Measurements from ENCODE around the gene NAPA. TPM values are rescaled to one million over a fixed set of nuclear protein-coding genes. Genes with fewer than 3 reads are reported as not detected.

NAPA gene
- total and polyA plus RNA-seq, 10 of the 15 experiments (the other 5 are each of a cell fraction or from before 2014, with no cell fraction given) = 8.2 to 193 (median 102) TPM

DNA sequence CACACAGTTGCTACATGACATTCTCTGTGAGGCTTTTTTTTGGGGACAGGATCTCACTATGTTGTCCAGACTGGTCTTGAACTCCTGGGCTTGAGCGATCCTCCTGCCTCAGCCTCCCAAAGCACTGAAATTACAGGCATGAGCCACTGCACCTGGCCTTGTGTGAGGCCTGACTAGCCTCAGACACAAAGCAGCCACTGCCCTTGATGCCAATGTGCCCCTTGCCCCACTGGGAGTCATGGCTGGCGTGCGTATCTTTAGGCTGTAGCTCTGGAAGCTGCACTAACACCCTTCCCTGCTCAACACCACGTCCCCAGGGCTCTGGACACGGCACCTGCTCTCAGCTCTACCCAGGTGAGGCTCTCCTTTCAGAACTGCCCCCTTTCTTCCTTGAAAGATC, 16.3 kb downstream of the NAPA start:
- H3K9me3 ChIP-seq (replicated peaks; ENCODE audit: control insufficient read depth, insufficient read depth, low read length) = no peaks in the 10 kb centered on the region
- POLR2A ChIA-PET = interaction anchor here (1.2 kb wide), 1 partner anchor 12 kb away, joined by 3 read pairs; no protein-coding TSS in a partner anchor
- peaks cover 27 to 32% of the 10 kb centered on the region in 2 experiments for H3K36me3 ChIP-seq (ENCODE audit: control insufficient read depth in 2 of 2, insufficient read depth in 2 of 2, low read length in 1 of 2)
- no peak overlapping the region for H2AFZ ChIP-seq (ENCODE audit: control insufficient read depth, low read depth, low read length)
- FAIRE-seq = no peak
- WGBS (ENCODE audit: insufficient coverage, insufficient replicate concordance, low lambda C conversion rate, missing lambda C conversion rate) = 85% methylated on average over 5 of the region's 5 CpGs
- no peak overlapping the region for H3K9ac ChIP-seq (ENCODE audit: control insufficient read depth, insufficient read depth, low read length)
- no peaks in the 10 kb centered on the region for H3K27me3 ChIP-seq (replicated peaks in 1 of 2; ENCODE audit: control insufficient read depth in 2 of 2, insufficient read depth in 2 of 2, low read length in 1 of 2)
- no TSS peak for BruUV-seq (replicated peaks)
- in situ Hi-C loops (cut with MboI) (no loop called here), intact Hi-C loops (cut with micrococcal nuclease; ENCODE audit: unreplicated experiment) (no loop called here)
- DNase-seq (ENCODE audit: low read depth, low spot score) = no peak
- no peaks in the 10 kb centered on the region; the same call in 1 of the 2 replicates for H4K20me1 ChIP-seq (ENCODE audit: control insufficient read depth, insufficient read depth)
- ATAC-seq = no peak
- TF ChIP-seq POLR2AphosphoS5 (IDR thresholded peaks at IDR 0.05; ENCODE audit: low read length) (peak; percentile 62; the same call in 1 of the 2 replicates), CREM (IDR thresholded peaks at IDR 0.05; ENCODE audit: low read depth) (no peak)
- H3K79me2 ChIP-seq (ENCODE audit: control insufficient read depth, insufficient read depth, low read length) = no peaks in the 10 kb centered on the region; the same call in 1 of the 2 replicates
- RAD21 ChIA-PET (ENCODE audit: unreplicated experiment) = interaction anchor here (1.4 kb wide), 1 partner anchor 60 kb away, joined by 4 read pairs; no protein-coding TSS in a partner anchor
- no peak overlapping the region for H3K4me3 ChIP-seq
- SMC1A ChIA-PET (ENCODE audit: uncharacterized antibody, unreplicated experiment) = no interaction called here
- CTCF ChIA-PET = no interaction called here
- no peak overlapping the region for H3K27ac ChIP-seq (ENCODE audit: control insufficient read depth, insufficient read depth)
- no peaks in the 10 kb centered on the region for H3K4me1 ChIP-seq (ENCODE audit: control insufficient read depth, insufficient read depth, low read length)
- H3K4me2 ChIP-seq (ENCODE audit: control insufficient read depth, insufficient read depth) = no peak overlapping the region

- no peak overlapping the region for H3K4me3 ChIP-seq
- peaks cover 22 to 33% of the 10 kb centered on the region in 2 experiments for H3K36me3 ChIP-seq (ENCODE audit: control insufficient read depth in 2 of 2, insufficient read depth in 2 of 2, low read length in 1 of 2)
- intact Hi-C loops (cut with micrococcal nuclease; ENCODE audit: unreplicated experiment) (no loop called here), in situ Hi-C loops (cut with MboI) (no loop called here)
- ChIA-PET POLR2A (no interaction called here), SMC1A (ENCODE audit: uncharacterized antibody, unreplicated experiment) (no interaction called here), RAD21 (ENCODE audit: unreplicated experiment) (no interaction called here), CTCF (interaction anchor here (1.0 kb wide), 1 partner anchor 10 kb away, joined by 3 read pairs; no protein-coding TSS in a partner anchor)
- H3K27me3 ChIP-seq (replicated peaks in 1 of 2; ENCODE audit: control insufficient read depth in 2 of 2, insufficient read depth in 2 of 2, low read length in 1 of 2) = no peaks in the 10 kb centered on the region
- 92% methylated on average over 14 of the region's 14 CpGs for WGBS (ENCODE audit: insufficient coverage, insufficient replicate concordance, low lambda C conversion rate, missing lambda C conversion rate)
- no TSS peak for BruUV-seq (replicated peaks)
- no peak overlapping the region for H3K27ac ChIP-seq (ENCODE audit: control insufficient read depth, insufficient read depth)
- FAIRE-seq = no peak
- no peak overlapping the region for H3K4me2 ChIP-seq (ENCODE audit: control insufficient read depth, insufficient read depth)
- no peak overlapping the region for H2AFZ ChIP-seq (ENCODE audit: control insufficient read depth, low read depth, low read length)
- no peak for ATAC-seq
- H3K9me3 ChIP-seq (replicated peaks; ENCODE audit: control insufficient read depth, insufficient read depth, low read length) = no peaks in the 10 kb centered on the region
- no peaks in the 10 kb centered on the region; the same call in 1 of the 2 replicates for H4K20me1 ChIP-seq (ENCODE audit: control insufficient read depth, insufficient read depth)
- H3K79me2 ChIP-seq (ENCODE audit: control insufficient read depth, insufficient read depth, low read length) = no peaks in the 10 kb centered on the region; the same call in 1 of the 2 replicates
- DNase-seq (ENCODE audit: low read depth, low spot score) = no peak
- H3K9ac ChIP-seq (ENCODE audit: control insufficient read depth, insufficient read depth, low read length) = no peak overlapping the region
- TF ChIP-seq ZBTB33 (IDR thresholded peaks at IDR 0.05) (no peak), CEBPB (IDR thresholded peaks at IDR 0.05; ENCODE audit: borderline replicate concordance in 1 of 2, low read depth in 2 of 2, low read length in 2 of 2) (no peak), TCF7 (IDR thresholded peaks at IDR 0.05; ENCODE audit: borderline replicate concordance) (no peak), SRF (IDR thresholded peaks at IDR 0.05; ENCODE audit: low read depth in 2 of 2, low read length in 2 of 2) (no peak), TCF12 (IDR thresholded peaks at IDR 0.05; ENCODE audit: low read depth, low read length) (no peak)
- TF ChIP-seq, protein P1, sequence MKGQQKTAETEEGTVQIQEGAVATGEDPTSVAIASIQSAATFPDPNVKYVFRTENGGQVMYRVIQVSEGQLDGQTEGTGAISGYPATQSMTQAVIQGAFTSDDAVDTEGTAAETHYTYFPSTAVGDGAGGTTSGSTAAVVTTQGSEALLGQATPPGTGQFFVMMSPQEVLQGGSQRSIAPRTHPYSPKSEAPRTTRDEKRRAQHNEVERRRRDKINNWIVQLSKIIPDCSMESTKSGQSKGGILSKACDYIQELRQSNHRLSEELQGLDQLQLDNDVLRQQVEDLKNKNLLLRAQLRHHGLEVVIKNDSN (IDR thresholded peaks at IDR 0.05; ENCODE audit: borderline replicate concordance, extremely low read length, insufficient read depth, low read depth, low read length) = no peak
- H3K4me1 ChIP-seq (ENCODE audit: control insufficient read depth, insufficient read depth, low read length) = no peaks in the 10 kb centered on the region
Measured at GRCh38 chr19:47497821-47498520, 16.9 kb downstream of the NAPA start.

Data from GM12878 (cell line).